Endothelial cell (in vitro differentiated cells): ENCODE data around the gene CBLC. TPM values are rescaled to one million over a fixed set of nuclear protein-coding genes. Genes with fewer than 3 reads are reported as not detected.

ENCODE experiments used
- DNase-seq: peaks from one replicate; pipeline ENCODE4 v3.0.0; 2021; ENCODE audit warnings: low spot score
- H3K27ac Mint-ChIP-seq: one replicate; pipeline ENCODE4 v1.8.0; 2021; ENCODE audit warnings: mixed read lengths, inconsistent platforms; ENCODE audit not compliant: unreplicated experiment
- H3K27me3 Mint-ChIP-seq: one replicate; pipeline ENCODE4 v1.8.0; 2021; ENCODE audit warnings: mild to moderate bottlenecking, moderate library complexity, mixed read lengths, inconsistent platforms; ENCODE audit not compliant: unreplicated experiment
- H3K36me3 Mint-ChIP-seq: one replicate; pipeline ENCODE4 v1.8.0; 2021; ENCODE audit warnings: mild to moderate bottlenecking, low read depth, mixed read lengths, inconsistent platforms; ENCODE audit not compliant: unreplicated experiment
- H3K4me1 Mint-ChIP-seq: one replicate; pipeline ENCODE4 v1.8.0; 2021; ENCODE audit warnings: mild to moderate bottlenecking, mixed read lengths, inconsistent platforms; ENCODE audit not compliant: unreplicated experiment
- H3K4me3 Mint-ChIP-seq: one replicate; pipeline ENCODE4 v1.8.0; 2021; ENCODE audit warnings: mild to moderate bottlenecking, mixed read lengths, inconsistent platforms; ENCODE audit not compliant: unreplicated experiment
- H3K9me3 Mint-ChIP-seq: one replicate; pipeline ENCODE4 v1.8.0; 2021; ENCODE audit warnings: mixed read lengths, inconsistent platforms; ENCODE audit not compliant: unreplicated experiment
- CTCF ChIP-seq: fragments of 200-600 bp; sonication (generic); IDR thresholded peaks from one replicate; pipeline ENCODE4 v1.5.0; 2021; ENCODE audit warnings: antibody characterized with exemption; ENCODE audit not compliant: unreplicated experiment
- total RNA-seq: library from RNA; stranded (reverse); fragmentation: NEBNext Ultra II Directional; extraction: Animal tissue kit (Norgen Biotek cat#: 25700); gene quantifications from one replicate; pipeline ENCODE4 v1.2.1, GENCODE V29; 2021; ENCODE audit not compliant: unreplicated experiment

CBLC gene
- total RNA-seq, 1 donor from 2014 or later, result 0.85 TPM

- H3K9me3 Mint-ChIP-seq, result no peaks in the 10 kb centered on the region
- TF ChIP-seq CTCF, result no peak
- no peaks in the 10 kb centered on the region for H3K36me3 Mint-ChIP-seq
- peaks cover 14% of the 10 kb centered on the region for H3K4me1 Mint-ChIP-seq
- H3K27me3 Mint-ChIP-seq, result peaks cover 34% of the 10 kb centered on the region
- no peak for DNase-seq
- no peak overlapping the region for H3K27ac Mint-ChIP-seq
- H3K4me3 Mint-ChIP-seq, result peak overlapping the region; percentile 65
Measured at GRCh38 chr19:44753932-44754749, 23.5 kb upstream of the CBLC start.

GRCh38 chr19:44754750-44755080 lies 23.0 kb upstream of the CBLC start:
- H3K4me3 Mint-ChIP-seq, result no peak overlapping the region
- no peak for DNase-seq
- no peak overlapping the region for H3K27ac Mint-ChIP-seq
- peaks cover 14% of the 10 kb centered on the region for H3K4me1 Mint-ChIP-seq
- no peak for TF ChIP-seq CTCF
- no peaks in the 10 kb centered on the region for H3K36me3 Mint-ChIP-seq
- no peaks in the 10 kb centered on the region for H3K9me3 Mint-ChIP-seq
- H3K27me3 Mint-ChIP-seq, result peaks cover 30% of the 10 kb centered on the region

GRCh38 chr19:44755219-44755618 lies 22.5 kb upstream of the CBLC start:
- Mint-ChIP-seq H3K9me3 (no peaks in the 10 kb centered on the region), H3K27me3 (peaks cover 30% of the 10 kb centered on the region), H3K36me3 (no peaks in the 10 kb centered on the region), H3K27ac (no peak overlapping the region), H3K4me3 (no peak overlapping the region), H3K4me1 (peaks cover 14% of the 10 kb centered on the region)
- TF ChIP-seq CTCF, result no peak
- no peak for DNase-seq

- Mint-ChIP-seq H3K27me3 (peaks cover 24% of the 10 kb centered on the region), H3K4me1 (peaks cover 14% of the 10 kb centered on the region), H3K4me3 (no peak overlapping the region), H3K9me3 (no peaks in the 10 kb centered on the region), H3K27ac (no peak overlapping the region), H3K36me3 (no peaks in the 10 kb centered on the region)
- DNase-seq, result no peak
- no peak for TF ChIP-seq CTCF
Measured at GRCh38 chr19:44756089-44756562, 21.6 kb upstream of the CBLC start.

- no peaks in the 10 kb centered on the region for H3K9me3 Mint-ChIP-seq
- H3K27me3 Mint-ChIP-seq, result peaks cover 21% of the 10 kb centered on the region
- TF ChIP-seq CTCF, result no peak
- H3K36me3 Mint-ChIP-seq, result no peaks in the 10 kb centered on the region
- peak overlapping the region; percentile 88 for H3K4me3 Mint-ChIP-seq
- peaks cover 14% of the 10 kb centered on the region for H3K4me1 Mint-ChIP-seq
- peak; percentile 39 for DNase-seq
- H3K27ac Mint-ChIP-seq, result no peak overlapping the region
Measured at GRCh38 chr19:44757057-44757734, 20.5 kb upstream of the CBLC start.
